A549 (cell line): Measurements from ENCODE around the gene PSMB10.

Experiments
- CEBPB ChIP-seq, 2 experiments: fragments of >200 bp in 1 of 2; sonication (Bioruptor Twin) in 1 of 2; formaldehyde crosslinking in 1 of 2; IDR thresholded peaks; 2 replicates each; pipeline ENCODE4 v1.6.1; 2012 to 2016
- CHD2 ChIP-seq: fragments of 150-350 bp; IDR thresholded peaks from 2 replicates; pipeline ENCODE4 v1.6.1; 2014; ENCODE audit warnings: low read length; ENCODE audit not compliant: partially characterized antibody
- EP300 ChIP-seq, 2 experiments: fragments of >200 bp; sonication (Bioruptor Twin); formaldehyde crosslinking; IDR thresholded peaks; 2 replicates in 1 of 2; 3 replicates in 1 of 2; pipeline ENCODE4 v1.6.1; 2016 to 2017
- JUNB ChIP-seq: fragments of >200 bp; sonication (Bioruptor Twin); formaldehyde crosslinking; IDR thresholded peaks from 2 replicates; pipeline ENCODE4 v1.6.1; 2016
- MAFK ChIP-seq: fragments of 450-650 bp; IDR thresholded peaks from 2 replicates; pipeline ENCODE4 v1.6.1; 2014; ENCODE audit not compliant: partially characterized antibody
- POLR2A ChIP-seq: IDR thresholded peaks from 2 replicates; pipeline ENCODE4 v1.6.1; 2012; ENCODE audit warnings: mild to moderate bottlenecking, low read length
- POLR2AphosphoS2 ChIP-seq: conservative IDR thresholded peaks from 2 replicates; pipeline ENCODE4 v1.6.1; 2012; ENCODE audit warnings: low read length, improper control_type of control experiment, inconsistent platforms
- RCOR1 ChIP-seq: fragments of 150-350 bp; IDR thresholded peaks from 2 replicates; pipeline ENCODE4 v1.6.1; 2014; ENCODE audit warnings: antibody characterized with exemption, low read length, low read depth
- TP53 ChIP-seq: fragments of 250-450 bp; sonication (Bioruptor Pico); IDR thresholded peaks from 2 replicates; pipeline ENCODE4 v1.5.0; 2021; ENCODE audit warnings: mild to moderate bottlenecking, moderate library complexity
- TF ChIP-seq, protein P1 (sequence below): fragments of >200 bp; sonication (Bioruptor Twin); formaldehyde crosslinking; IDR thresholded peaks from 3 replicates; pipeline ENCODE4 v1.5.1; 2016

DNA sequence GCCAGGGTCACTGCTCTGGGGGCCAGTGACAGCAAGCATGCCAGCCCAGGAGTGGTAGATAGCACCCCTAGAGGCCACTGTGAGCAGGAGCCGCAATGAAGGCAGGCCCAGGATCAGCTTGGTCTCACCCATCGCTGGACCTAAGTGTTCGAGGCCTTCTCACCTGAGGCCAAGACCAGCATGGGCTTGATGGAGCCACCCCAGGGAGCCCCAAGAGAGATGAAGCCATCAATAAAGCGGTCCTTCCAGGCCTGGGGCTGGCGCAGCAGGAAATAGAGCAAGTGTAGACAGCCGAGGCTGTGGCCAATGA lies 5.5 kb upstream of the PSMB10 start:
- TF ChIP-seq, protein P1, sequence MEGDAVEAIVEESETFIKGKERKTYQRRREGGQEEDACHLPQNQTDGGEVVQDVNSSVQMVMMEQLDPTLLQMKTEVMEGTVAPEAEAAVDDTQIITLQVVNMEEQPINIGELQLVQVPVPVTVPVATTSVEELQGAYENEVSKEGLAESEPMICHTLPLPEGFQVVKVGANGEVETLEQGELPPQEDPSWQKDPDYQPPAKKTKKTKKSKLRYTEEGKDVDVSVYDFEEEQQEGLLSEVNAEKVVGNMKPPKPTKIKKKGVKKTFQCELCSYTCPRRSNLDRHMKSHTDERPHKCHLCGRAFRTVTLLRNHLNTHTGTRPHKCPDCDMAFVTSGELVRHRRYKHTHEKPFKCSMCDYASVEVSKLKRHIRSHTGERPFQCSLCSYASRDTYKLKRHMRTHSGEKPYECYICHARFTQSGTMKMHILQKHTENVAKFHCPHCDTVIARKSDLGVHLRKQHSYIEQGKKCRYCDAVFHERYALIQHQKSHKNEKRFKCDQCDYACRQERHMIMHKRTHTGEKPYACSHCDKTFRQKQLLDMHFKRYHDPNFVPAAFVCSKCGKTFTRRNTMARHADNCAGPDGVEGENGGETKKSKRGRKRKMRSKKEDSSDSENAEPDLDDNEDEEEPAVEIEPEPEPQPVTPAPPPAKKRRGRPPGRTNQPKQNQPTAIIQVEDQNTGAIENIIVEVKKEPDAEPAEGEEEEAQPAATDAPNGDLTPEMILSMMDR = peak; percentile 55
- TF ChIP-seq EP300 (IDR thresholded peaks at IDR 0.05) = no peak
- TF ChIP-seq POLR2A = no peak
- TF ChIP-seq CHD2 = no peak
- no peak for TF ChIP-seq RCOR1
- TF ChIP-seq CEBPB (IDR thresholded peaks at IDR 0.05) = no peak
- TF ChIP-seq MAFK = no peak
- TF ChIP-seq POLR2AphosphoS2 = no peak
- no peak for TF ChIP-seq JUNB
- TF ChIP-seq TP53 (CRISPR knock-in tag) = no peak
